ENCODE measurements around the gene PARS2. TPM values are rescaled to one million over a fixed set of nuclear protein-coding genes. Genes with fewer than 3 reads are reported as not detected.

The PARS2 gene
- total RNA-seq, 1 experiment from 2014 or later, result 9.6 TPM

- ChIA-PET POLR2A (no interaction called here), RAD21 (ENCODE audit: low non-redundant PET in 1 of 2, low total read pairs in 2 of 2, uncharacterized antibody in 2 of 2, unreplicated experiment in 2 of 2) (no interaction called here), CTCF (no interaction called here)
- Histone ChIP-seq H4K20me1 (ENCODE audit: insufficient read depth) (no peaks in the 10 kb centered on the region), H3K4me3 (replicated peaks in 1 of 2; ENCODE audit: low read depth in 1 of 2, low read length in 2 of 2) (no peak overlapping the region), H3K9me2 (ENCODE audit: insufficient read depth) (no peaks in the 10 kb centered on the region), H3K4me1 (ENCODE audit: control insufficient read depth in 1 of 2, insufficient read depth in 2 of 2, low read length in 2 of 2) (peaks cover 9 to 29% of the 10 kb centered on the region in 2 experiments; a peak in 3 of 4 replicates), H3K27me3 (ENCODE audit: insufficient read depth, low read length) (no peaks in the 10 kb centered on the region), H3K36me3 (ENCODE audit: control insufficient read depth in 1 of 2, insufficient read depth in 2 of 2, low read length in 2 of 2) (no peaks in the 10 kb centered on the region), H3K9ac (ENCODE audit: low read length) (no peak overlapping the region), H3K27ac (ENCODE audit: low read depth, low read length) (no peak overlapping the region), H3K9me3 (ENCODE audit: control insufficient read depth in 1 of 2, insufficient read depth in 1 of 2, low read depth in 1 of 2, low read length in 2 of 2) (no peaks in the 10 kb centered on the region), H2AFZ (ENCODE audit: low read depth, low read length, poor library complexity, severe bottlenecking) (no peak overlapping the region), H3K4me2 (ENCODE audit: low read length) (no peak overlapping the region), H3K79me2 (ENCODE audit: insufficient read depth, low read length) (no peaks in the 10 kb centered on the region)
- intact Hi-C loops (cut with micrococcal nuclease), result no loop called here
- ATAC-seq (no peak), DNase-seq (ENCODE audit: low read depth, low spot score) (no peak)
- no peak for TF ChIP-seq SIN3A (IDR thresholded peaks at IDR 0.05; ENCODE audit: low read depth)
- no peak for TF ChIP-seq EZH2phosphoT487 (IDR thresholded peaks at IDR 0.05; ENCODE audit: borderline replicate concordance)
- TF ChIP-seq EGR1 (IDR thresholded peaks at IDR 0.05; ENCODE audit: low read depth), result no peak
- no peak for TF ChIP-seq FOSL1 (IDR thresholded peaks at IDR 0.05; ENCODE audit: low read depth)
- no peak for TF ChIP-seq CTCF (IDR thresholded peaks at IDR 0.05 in 2 of 3, conservative IDR thresholded peaks at IDR 0.05 in 1 of 3; ENCODE audit: borderline replicate concordance in 1 of 3, insufficient read depth in 1 of 3, low read depth in 2 of 3, low read length in 2 of 3)
- TF ChIP-seq ZNF274 (IDR thresholded peaks at IDR 0.05; ENCODE audit: low read depth, low read length), result no peak
- no peak for TF ChIP-seq EZH2 (IDR thresholded peaks at IDR 0.05)
- no peak for TF ChIP-seq SRF (IDR thresholded peaks at IDR 0.05; ENCODE audit: low read depth)
- TF ChIP-seq, protein P1, sequence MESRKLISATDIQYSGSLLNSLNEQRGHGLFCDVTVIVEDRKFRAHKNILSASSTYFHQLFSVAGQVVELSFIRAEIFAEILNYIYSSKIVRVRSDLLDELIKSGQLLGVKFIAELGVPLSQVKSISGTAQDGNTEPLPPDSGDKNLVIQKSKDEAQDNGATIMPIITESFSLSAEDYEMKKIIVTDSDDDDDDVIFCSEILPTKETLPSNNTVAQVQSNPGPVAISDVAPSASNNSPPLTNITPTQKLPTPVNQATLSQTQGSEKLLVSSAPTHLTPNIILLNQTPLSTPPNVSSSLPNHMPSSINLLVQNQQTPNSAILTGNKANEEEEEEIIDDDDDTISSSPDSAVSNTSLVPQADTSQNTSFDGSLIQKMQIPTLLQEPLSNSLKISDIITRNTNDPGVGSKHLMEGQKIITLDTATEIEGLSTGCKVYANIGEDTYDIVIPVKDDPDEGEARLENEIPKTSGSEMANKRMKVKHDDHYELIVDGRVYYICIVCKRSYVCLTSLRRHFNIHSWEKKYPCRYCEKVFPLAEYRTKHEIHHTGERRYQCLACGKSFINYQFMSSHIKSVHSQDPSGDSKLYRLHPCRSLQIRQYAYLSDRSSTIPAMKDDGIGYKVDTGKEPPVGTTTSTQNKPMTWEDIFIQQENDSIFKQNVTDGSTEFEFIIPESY (IDR thresholded peaks at IDR 0.05; ENCODE audit: extremely low read depth, insufficient replicate concordance, low read length), result no peak
- no peak for TF ChIP-seq MAX (IDR thresholded peaks at IDR 0.05)
- TF ChIP-seq CEBPB (IDR thresholded peaks at IDR 0.05; ENCODE audit: low read depth), result no peak
- no peak for TF ChIP-seq POLR2AphosphoS5 (IDR thresholded peaks at IDR 0.05; ENCODE audit: low read depth, low read length)
- TF ChIP-seq JUND (IDR thresholded peaks at IDR 0.05), result no peak
- no peak for TF ChIP-seq ELF1 (IDR thresholded peaks at IDR 0.05; ENCODE audit: borderline replicate concordance, low read depth)
- BruUV-seq (replicated peaks), result no TSS peak
These were observed 34.7 kb upstream of the PARS2 start for GRCh38 chr1:54798769-54799641.
